NCI-H510A (cell line): ENCODE results near the gene PHLDA1.
"Not testable (repeated sequence)": the region's sequence is repeated elsewhere in the genome, so short reads cannot be mapped to it uniquely, and the experiment has no call there.

Experiments used
- DNase-seq: peaks from one replicate; lab custom pipeline; 2025; lab: John Stamatoyannopoulos, UW

PHLDA1 gene

DNA sequence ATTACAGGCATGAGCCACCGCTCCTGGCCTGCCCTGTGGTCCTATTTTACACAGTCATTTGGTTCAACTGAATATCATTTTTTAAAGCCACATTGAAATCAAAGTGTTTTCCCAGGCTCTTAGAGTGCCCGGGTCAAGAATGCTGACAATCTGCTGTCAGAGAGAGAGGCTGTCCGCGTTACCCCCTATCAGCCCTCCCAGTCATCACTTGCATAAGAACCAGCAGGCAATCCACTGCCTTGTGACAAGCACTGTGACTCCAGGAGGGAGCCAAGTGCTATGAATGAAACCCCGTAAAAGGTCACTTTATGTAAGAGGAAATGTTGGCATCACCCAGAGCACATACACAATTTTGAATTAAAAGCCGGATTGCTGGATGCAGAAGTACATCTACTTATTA lies 13.5 kb downstream of the PHLDA1 start:
- no peak for DNase-seq

DNA sequence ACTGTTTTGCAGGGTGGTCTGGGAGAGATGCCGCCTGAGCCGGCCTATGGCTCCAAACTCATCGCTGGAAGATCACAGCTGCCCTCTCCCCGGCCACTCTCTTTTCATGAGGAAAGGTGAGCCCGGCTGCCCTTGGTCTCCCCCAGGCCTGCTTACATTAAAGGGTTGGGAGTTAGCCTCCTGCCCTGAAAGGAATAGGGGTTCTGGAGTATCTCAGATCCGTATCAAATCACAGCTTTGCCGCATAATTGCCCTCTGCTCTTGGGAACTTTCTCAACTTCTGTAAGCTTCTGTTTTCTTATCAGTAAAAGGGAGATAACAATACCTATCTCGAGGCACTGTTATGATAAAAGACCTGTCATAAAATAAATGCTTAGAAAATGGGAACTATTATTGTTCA lies 17.6 kb downstream of the PHLDA1 start:
- DNase-seq, result no peak

- no peak for DNase-seq
These were observed 18.0 kb downstream of the PHLDA1 start for GRCh38 chr12:76013603-76014002.

- no peak for DNase-seq
These were observed 18.9 kb downstream of the PHLDA1 start for GRCh38 chr12:76012644-76013043.

- DNase-seq, result no peak
These were observed 20.7 kb downstream of the PHLDA1 start for GRCh38 chr12:76010732-76011458.

- DNase-seq, result no peak
These were observed 23.1 kb downstream of the PHLDA1 start for GRCh38 chr12:76008428-76008827.

GRCh38 chr12:76007640-76008039 lies 23.9 kb downstream of the PHLDA1 start:
- no peak for DNase-seq

GRCh38 chr12:76006028-76006925 lies 25.3 kb downstream of the PHLDA1 start:
- DNase-seq, result peak; percentile 52

DNA sequence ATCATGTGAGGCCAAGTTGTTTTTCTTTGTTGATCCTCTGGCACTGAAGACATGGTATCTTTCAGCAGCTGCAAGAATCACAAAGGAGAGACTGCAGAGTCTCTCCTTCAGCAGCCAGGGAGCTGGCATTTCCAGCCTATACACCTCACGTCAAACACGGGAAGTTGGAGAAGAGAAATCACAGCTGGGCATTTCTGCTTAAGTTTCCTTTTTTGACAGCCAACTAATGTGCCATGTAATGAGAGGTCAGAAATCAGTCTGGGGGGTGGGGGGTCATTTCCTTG lies 28.3 kb downstream of the PHLDA1 start:
- no peak for DNase-seq

GRCh38 chr12:76002598-76003354 lies 28.8 kb downstream of the PHLDA1 start:
- DNase-seq, result no peak

- DNase-seq, result no peak
These were observed 33.1 kb downstream of the PHLDA1 start for GRCh38 chr12:75998292-75999063.

- no peak for DNase-seq
These were observed 33.9 kb downstream of the PHLDA1 start for GRCh38 chr12:75997658-75998057.

DNA sequence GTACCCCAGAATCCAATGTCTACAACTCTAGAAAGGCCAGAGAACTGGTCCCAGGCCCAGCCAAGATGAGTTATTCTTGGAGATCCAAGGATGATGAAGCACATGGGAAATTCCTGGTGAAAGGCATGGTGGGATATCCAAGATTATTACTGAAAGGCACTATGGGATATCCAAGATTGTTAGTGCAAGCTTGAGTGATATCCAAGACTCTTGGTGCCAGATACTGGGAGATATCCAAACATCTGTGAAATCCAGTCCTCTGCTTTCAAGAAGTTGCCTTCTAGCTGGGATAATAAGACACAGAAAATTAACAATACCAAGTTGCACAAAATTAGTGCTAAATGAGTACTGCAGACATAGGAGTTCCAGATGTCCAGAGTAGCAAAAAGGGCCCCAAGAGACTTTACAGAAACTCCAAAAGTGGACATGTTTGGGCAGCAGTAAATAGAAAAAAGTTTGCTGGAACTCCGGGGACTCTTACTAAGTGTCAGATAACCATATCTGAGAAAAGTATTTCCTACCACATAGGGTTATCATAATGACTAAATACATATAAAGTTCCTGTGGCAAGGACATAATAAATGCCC lies 34.6 kb downstream of the PHLDA1 start:
- no peak for DNase-seq

GRCh38 chr12:75995691-75996090 lies 35.9 kb downstream of the PHLDA1 start:
- DNase-seq, result no peak

DNA sequence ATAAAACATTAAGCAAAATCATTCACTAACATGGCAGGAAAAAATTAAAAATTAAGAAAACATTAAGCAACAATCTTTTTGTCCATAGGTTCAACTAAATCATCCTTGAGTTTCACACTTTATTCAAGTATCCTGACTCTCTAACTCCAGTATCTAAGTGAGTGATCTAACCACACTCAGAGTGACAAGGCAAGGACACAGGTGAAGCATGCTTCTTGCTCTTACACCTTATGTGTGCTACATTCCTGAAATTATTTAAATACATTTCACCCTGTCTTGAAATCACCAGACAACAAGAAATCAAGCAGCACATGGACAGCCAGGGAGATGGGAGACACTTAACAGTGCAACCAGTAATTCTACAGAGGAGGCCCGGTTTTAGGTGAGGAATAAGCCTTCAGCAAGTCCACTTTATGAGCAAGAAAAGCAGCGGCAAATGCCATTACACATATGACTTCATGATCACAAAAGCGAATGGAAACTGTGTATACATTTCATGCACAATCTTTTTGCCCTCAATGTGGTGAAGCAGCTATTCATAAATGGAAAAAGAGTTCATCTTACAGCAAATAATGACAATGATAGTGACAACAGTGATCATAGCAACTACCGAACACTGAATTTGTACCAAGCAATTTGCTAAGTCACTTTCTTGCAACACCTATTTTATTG lies 37.4 kb downstream of the PHLDA1 start:
- DNase-seq, result no peak

DNA sequence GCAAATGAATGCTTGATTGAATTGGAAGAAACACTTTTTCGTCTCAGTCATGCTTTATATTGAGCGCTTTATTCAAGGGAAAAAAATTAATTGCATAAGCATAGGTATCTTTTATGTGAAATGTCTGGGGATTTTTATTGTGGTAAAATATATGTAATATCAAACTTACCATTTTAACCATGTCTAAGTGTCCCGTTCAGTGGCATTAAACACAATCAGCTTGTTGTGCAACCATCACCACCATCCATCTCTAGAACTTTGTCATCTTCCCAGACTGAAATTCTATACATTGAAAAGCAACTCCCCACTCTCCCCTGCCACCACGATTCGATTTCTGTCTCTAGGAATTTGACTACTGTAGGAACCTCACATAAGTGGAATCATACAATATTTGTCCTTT lies 39.8 kb downstream of the PHLDA1 start:
- DNase-seq, result no peak

GRCh38 chr12:75990189-75990912 lies 41.2 kb downstream of the PHLDA1 start:
- DNase-seq, result no peak

GRCh38 chr12:75987709-75988108 lies 43.9 kb downstream of the PHLDA1 start:
- DNase-seq, result not testable (repeated sequence)

DNA sequence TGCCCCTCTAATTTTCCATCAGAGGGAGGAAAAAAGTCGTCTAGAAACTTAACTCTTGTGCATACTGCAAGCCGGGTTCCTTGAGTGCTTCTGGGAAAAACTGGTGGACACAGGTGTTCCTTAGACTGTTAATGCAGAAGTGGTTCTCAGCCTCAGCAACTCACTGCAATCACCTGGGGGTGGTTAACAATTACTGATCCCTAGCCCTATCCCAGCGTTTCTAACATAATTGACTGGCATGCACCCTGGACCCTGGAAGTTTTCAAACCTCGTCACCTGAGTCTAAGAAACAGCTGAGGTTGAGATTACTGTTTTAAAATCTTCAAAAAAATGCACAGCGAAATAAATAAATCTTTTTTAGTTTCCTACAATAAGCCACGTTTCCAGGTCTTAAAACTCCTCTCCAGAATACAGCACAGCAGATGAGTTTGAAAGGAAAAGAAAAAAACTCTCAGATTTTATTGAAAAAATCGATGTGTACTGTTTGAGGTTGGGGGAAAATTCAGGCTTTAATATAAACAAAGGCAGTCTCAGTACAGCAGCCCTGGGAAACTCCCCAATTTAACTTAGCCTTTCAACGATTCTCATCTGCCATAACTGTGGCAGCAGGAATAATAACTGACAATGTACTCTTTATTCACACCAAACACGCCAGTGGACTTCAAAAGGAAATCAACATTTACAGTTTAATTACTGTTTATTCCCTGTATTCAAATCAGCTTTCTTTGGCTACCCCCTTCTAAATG lies 45.4 kb downstream of the PHLDA1 start:
- no peak for DNase-seq

- no peak for DNase-seq
These were observed 46.0 kb downstream of the PHLDA1 start for GRCh38 chr12:75985566-75985965.
